Measurements from ENCODE around the gene FAM111B.

DNA sequence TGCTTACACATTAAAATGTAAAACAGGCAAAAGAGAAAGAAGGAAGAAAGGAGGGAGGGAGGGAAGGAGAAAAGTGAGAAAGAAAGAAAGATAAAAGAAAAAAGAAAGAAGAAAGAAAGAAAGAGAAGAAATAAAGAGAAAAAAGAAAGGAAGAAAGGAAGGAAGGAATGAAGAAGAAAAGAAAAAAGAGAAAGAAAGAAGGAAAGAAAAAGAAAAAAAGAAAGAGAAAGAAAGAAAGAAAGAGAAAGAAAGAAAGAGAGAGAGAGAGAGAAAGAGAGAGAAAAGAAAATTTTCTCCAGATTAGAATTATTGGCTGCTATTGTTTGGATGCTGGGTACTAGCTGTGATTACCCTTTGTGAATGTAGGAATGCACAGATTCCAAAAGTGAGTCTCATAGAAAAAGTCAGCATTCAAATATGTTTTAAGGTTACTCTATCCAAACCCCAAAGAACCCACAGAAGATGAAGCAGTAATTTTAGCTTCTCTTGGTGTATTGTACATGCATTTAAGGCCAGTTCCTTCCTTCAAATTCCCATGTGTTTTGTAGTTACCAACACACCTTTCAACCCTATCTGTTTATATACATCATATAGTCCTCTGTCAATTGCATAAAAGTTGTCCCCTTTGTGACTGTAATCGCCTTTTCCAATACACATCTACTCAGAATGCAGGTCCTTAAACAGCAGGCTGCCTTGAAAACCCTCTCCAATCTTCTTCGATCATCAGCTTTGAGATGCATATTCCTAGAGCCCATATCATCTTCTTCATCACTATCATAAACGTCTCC, 34.8 kb downstream of the FAM111B start:
- no peak for TF ChIP-seq SUZ12 (IDR thresholded peaks at IDR 0.05; ENCODE audit: extremely low read depth, insufficient read depth, insufficient read length)
- no peak for TF ChIP-seq ZNF274 (IDR thresholded peaks at IDR 0.05; ENCODE audit: low read depth, low read length)
